IMR-90 (cell line): ENCODE results near the gene C20orf173. TPM values are rescaled to one million over a fixed set of nuclear protein-coding genes. Genes with fewer than 3 reads are reported as not detected.

Experiments used
- ATAC-seq: fragments of 200-7000 bp; cut with Tn5 transposase; 2 replicates; pipeline ENCODE4 v1.9.1; 2020; ENCODE audit warnings: low read depth, mild to moderate bottlenecking, moderate library complexity
- BruUV-seq: library from RNA; stranded (reverse); fragments of 400-500 nt; replicated peaks from 2 replicates; lab custom pipeline; 2021; lab: Mats Ljungman, UMichigan
- CTCF ChIA-PET: fragments of 300-600 bp; formaldehyde crosslinking; extraction: SDS; loops from one replicate; lab custom pipeline; 2021; ENCODE audit warnings: antibody characterized with exemption; lab: Yijun Ruan, JAX
- POLR2A ChIA-PET: fragments of 300-600 bp; sonication (Branson Sonifier 250); formaldehyde crosslinking; loops from one replicate; lab custom pipeline; 2022; ENCODE audit warnings: antibody characterized with exemption; ENCODE audit not compliant: unreplicated experiment; lab: Charles Lee
- DNase-seq: peaks from one replicate; pipeline ENCODE4 v3.0.0; 2013
- H2AFZ ChIP-seq: replicated peaks from 2 replicates; pipeline ENCODE3; 2013; ENCODE audit warnings: low read length, mild to moderate bottlenecking; ENCODE audit not compliant: poor library complexity
- H2AK5ac ChIP-seq: 2 replicates; pipeline ENCODE4 v1.6.1; 2013; ENCODE audit warnings: low read depth, low read length, inconsistent platforms
- H2AK9ac ChIP-seq: replicated peaks from 2 replicates; pipeline ENCODE3; 2013; ENCODE audit warnings: mild to moderate bottlenecking, low read depth, low read length, moderate library complexity; ENCODE audit not compliant: poor library complexity
- H2BK120ac ChIP-seq: 2 replicates; pipeline ENCODE4 v1.6.1; 2013; ENCODE audit warnings: low read depth, low read length, inconsistent platforms
- H2BK15ac ChIP-seq: 3 replicates; pipeline ENCODE4 v1.6.1; 2013; ENCODE audit warnings: low read depth, low read length, inconsistent platforms
- H2BK20ac ChIP-seq: 2 replicates; pipeline ENCODE4 v1.6.1; 2013; ENCODE audit warnings: low read depth, mild to moderate bottlenecking, inconsistent platforms, low read length, moderate library complexity
- H2BK5ac ChIP-seq: 2 replicates; pipeline ENCODE4 v1.6.1; 2013; ENCODE audit warnings: mild to moderate bottlenecking, low read depth, low read length, inconsistent platforms; ENCODE audit not compliant: poor library complexity, severe bottlenecking
- H3K14ac ChIP-seq: replicated peaks from 2 replicates; pipeline ENCODE4 v1.6.1; 2013; ENCODE audit warnings: low read depth, low read length, inconsistent platforms
- H3K18ac ChIP-seq: 2 replicates; pipeline ENCODE4 v1.6.1; 2013; ENCODE audit warnings: low read depth, low read length, control low read depth
- H3K23ac ChIP-seq: 2 replicates; pipeline ENCODE4 v1.6.1; 2013; ENCODE audit warnings: low read depth, low read length, inconsistent platforms
- H3K27ac ChIP-seq: 2 replicates; pipeline ENCODE4 v1.5.1; 2013; ENCODE audit warnings: mild to moderate bottlenecking, control low read depth, low read length; ENCODE audit not compliant: insufficient read depth
- H3K27me3 ChIP-seq: 2 replicates; pipeline ENCODE4 v1.6.1; 2013; ENCODE audit warnings: low read length; ENCODE audit not compliant: control insufficient read depth, insufficient read depth
- H3K36me3 ChIP-seq: 2 replicates; pipeline ENCODE4 v1.6.1; 2013; ENCODE audit warnings: low read length, mixed read lengths; ENCODE audit not compliant: control insufficient read depth, insufficient read depth
- H3K4ac ChIP-seq: 2 replicates; pipeline ENCODE4 v1.6.1; 2013; ENCODE audit warnings: low read depth, low read length, inconsistent platforms
- H3K4me1 ChIP-seq: 2 replicates; pipeline ENCODE4 v1.6.1; 2013; ENCODE audit warnings: low read length, mixed read lengths; ENCODE audit not compliant: control insufficient read depth, insufficient read depth
- H3K4me2 ChIP-seq: 2 replicates; pipeline ENCODE4 v1.6.1; 2013; ENCODE audit warnings: low read depth, mild to moderate bottlenecking, control low read depth, low read length, moderate library complexity
- H3K4me3 ChIP-seq: 2 replicates; pipeline ENCODE4 v1.5.1; 2013; ENCODE audit warnings: low read depth, mild to moderate bottlenecking, control low read depth, low read length, moderate library complexity; ENCODE audit not compliant: insufficient read depth
- H3K56ac ChIP-seq: 2 replicates; pipeline ENCODE4 v1.6.1; 2013; ENCODE audit warnings: low read length, inconsistent platforms; ENCODE audit not compliant: insufficient read depth; ENCODE audit errors: extremely low read depth
- H3K79me1 ChIP-seq, 2 experiments: 2 replicates each; pipeline ENCODE4 v1.6.1; 2013; ENCODE audit warnings: low read length in 2 of 2, inconsistent platforms in 1 of 2, low read depth in 1 of 2
- H3K9ac ChIP-seq: 2 replicates; pipeline ENCODE4 v1.6.1; 2013; ENCODE audit warnings: low read depth, low read length, control low read depth
- H3K9me1 ChIP-seq: 2 replicates; pipeline ENCODE4 v1.6.1; 2013; ENCODE audit warnings: low read length, inconsistent platforms; ENCODE audit not compliant: insufficient read depth
- H3K9me3 ChIP-seq: 2 replicates; pipeline ENCODE4 v1.6.1; 2013; ENCODE audit warnings: low read length; ENCODE audit not compliant: control insufficient read depth, insufficient read depth
- H4K20me1 ChIP-seq: 2 replicates; pipeline ENCODE4 v1.6.1; 2013; ENCODE audit warnings: low read length, inconsistent platforms; ENCODE audit not compliant: insufficient read depth
- H4K5ac ChIP-seq: 2 replicates; pipeline ENCODE4 v1.6.1; 2013; ENCODE audit warnings: mild to moderate bottlenecking, low read depth, low read length, control low read depth
- H4K8ac ChIP-seq, 2 experiments: 2 replicates each; pipeline ENCODE4 v1.6.1; 2013; ENCODE audit warnings: low read depth in 2 of 2, low read length in 2 of 2, control low read depth in 1 of 2, inconsistent platforms in 1 of 2
- H4K91ac ChIP-seq: 2 replicates; pipeline ENCODE4 v1.6.1; 2013; ENCODE audit warnings: low read depth, low read length, inconsistent platforms; ENCODE audit not compliant: insufficient read depth
- BHLHE40 ChIP-seq: fragments of 150-350 bp; IDR thresholded peaks from 2 replicates; pipeline ENCODE4 v1.6.1; 2016; ENCODE audit warnings: mild to moderate bottlenecking, low read depth, low read length
- CEBPB ChIP-seq: IDR thresholded peaks from 2 replicates; pipeline ENCODE4 v1.6.1; 2012; ENCODE audit warnings: low read depth, low read length, improper control_type of control experiment
- CHD1 ChIP-seq: IDR thresholded peaks from 2 replicates; pipeline ENCODE4 v1.6.1; 2012; ENCODE audit warnings: low read depth, low read length, improper control_type of control experiment
- FOS ChIP-seq: fragments of 150-350 bp; IDR thresholded peaks from 2 replicates; pipeline ENCODE4 v1.6.1; 2016; ENCODE audit warnings: low read depth, low read length
- MAFK ChIP-seq: IDR thresholded peaks from 2 replicates; pipeline ENCODE4 v1.6.1; 2012; ENCODE audit warnings: low read depth, low read length, improper control_type of control experiment
- MAZ ChIP-seq: IDR thresholded peaks from 2 replicates; pipeline ENCODE4 v1.6.1; 2012; ENCODE audit warnings: low read depth, mild to moderate bottlenecking, low read length, improper control_type of control experiment, moderate library complexity, borderline replicate concordance
- MXI1 ChIP-seq: IDR thresholded peaks from 2 replicates; pipeline ENCODE4 v1.6.1; 2012; ENCODE audit warnings: low read depth, mild to moderate bottlenecking, low read length, moderate library complexity, borderline replicate concordance
- NFE2L2 ChIP-seq: fragments of 150-350 bp; IDR thresholded peaks from 2 replicates; pipeline ENCODE4 v1.6.1; 2016; ENCODE audit warnings: low read depth, mild to moderate bottlenecking, low read length
- POLR2A ChIP-seq: IDR thresholded peaks from 2 replicates; pipeline ENCODE4 v1.6.1; 2012; ENCODE audit warnings: mild to moderate bottlenecking, low read depth, low read length
- RAD21 ChIP-seq: IDR thresholded peaks from 2 replicates; pipeline ENCODE4 v1.6.1; 2012; ENCODE audit warnings: low read length, improper control_type of control experiment
- RCOR1 ChIP-seq: IDR thresholded peaks from 2 replicates; pipeline ENCODE4 v1.6.1; 2012; ENCODE audit warnings: mild to moderate bottlenecking, low read length, improper control_type of control experiment; ENCODE audit not compliant: insufficient replicate concordance
- RFX5 ChIP-seq: IDR thresholded peaks from 2 replicates; pipeline ENCODE4 v1.8.0; 2012; ENCODE audit warnings: low read depth, mild to moderate bottlenecking, low read length, moderate library complexity
- SMC3 ChIP-seq: fragments of 150-350 bp; IDR thresholded peaks from 2 replicates; pipeline ENCODE4 v1.6.1; 2016; ENCODE audit warnings: low read depth, mild to moderate bottlenecking, antibody characterized with exemption, low read length, moderate library complexity
- WGBS, 2 experiments: methylation state at CpG; one replicate each; pipeline versions ENCODE4 v1.1.5 to v1.1.7; 2013; ENCODE audit warnings: missing lambda C conversion rate in 2 of 2; ENCODE audit not compliant: insufficient read length in 1 of 2; ENCODE audit errors: extremely low coverage in 2 of 2; 5-methylcytosine and 5-hydroxymethylcytosine counted together
- dilution Hi-C: fragments of 300-500 bp; cut with HindIII; formaldehyde crosslinking; loops from one replicate; pipeline ENCODE4 v1.14.3; 2018; ENCODE audit warnings: low sequenced_read_pairs; ENCODE audit not compliant: unreplicated experiment
- in situ Hi-C: fragments of 300-500 bp; cut with MboI; formaldehyde crosslinking; loops from 3 replicates; pipeline ENCODE4 v1.14.3; 2019; ENCODE audit warnings: low sequenced_read_pairs, inconsistent platforms, mixed read lengths
- intact Hi-C: fragments of 100-400 bp; cut with micrococcal nuclease; formaldehyde crosslinking; loops from 2 replicates; pipeline ENCODE4 v1.10.0; 2022
- polyA plus RNA-seq, 3 experiments: library from polyadenylated mRNA; depleted of rRNA; stranded (reverse); fragments of >200 nt; gene quantifications; 2 replicates each; pipeline ENCODE4 v1.2.3, GENCODE V29; 2012; ENCODE audit warnings: low replicate concordance in 1 of 3
- total RNA-seq: library from RNA; depleted of rRNA; stranded (reverse); fragments of >200 nt; gene quantifications from 2 replicates; pipeline ENCODE4 v1.2.3, GENCODE V29; 2012
- TF ChIP-seq, protein P1 (sequence below): fragments of 150-350 bp; IDR thresholded peaks from 2 replicates; pipeline ENCODE4 v1.6.1; 2016; ENCODE audit warnings: low read depth, mild to moderate bottlenecking, low read length, moderate library complexity, borderline replicate concordance
- TF ChIP-seq, protein P2 (sequence below): fragments of 150-350 bp; IDR thresholded peaks from 2 replicates; pipeline ENCODE4 v1.6.1; 2017; ENCODE audit warnings: mild to moderate bottlenecking, antibody characterized with exemption, low read length, low read depth
- TF ChIP-seq, protein P3 (sequence below): conservative IDR thresholded peaks from 2 replicates; pipeline ENCODE4 v1.5.1; 2012; ENCODE audit warnings: mild to moderate bottlenecking, low read depth, low read length, improper control_type of control experiment

The C20orf173 gene
- total and polyA plus RNA-seq, 2 of the 4 experiments (the other 2 are of a cell fraction), result not detected

DNA sequence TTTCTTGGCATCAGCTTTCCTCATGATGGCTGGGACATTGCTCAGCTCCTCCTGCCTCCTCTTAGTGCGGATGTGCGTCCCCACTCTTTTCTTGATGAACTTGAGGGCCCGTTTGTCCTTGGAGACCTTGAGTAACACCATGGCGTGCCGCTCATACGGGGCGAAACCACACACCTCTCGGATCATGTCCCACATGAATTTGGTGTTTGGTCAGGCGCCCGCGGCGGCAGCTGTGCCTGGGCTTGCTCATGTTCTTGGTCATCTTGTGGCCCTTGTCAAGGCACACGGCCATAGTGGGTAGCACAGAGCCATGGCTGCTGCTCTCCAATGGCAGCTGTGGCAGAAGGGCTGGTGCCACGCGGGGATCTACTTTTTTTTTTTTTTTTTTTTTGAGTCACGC, 15.0 kb upstream of the C20orf173 start:
- intact Hi-C loops (no loop called here), dilution Hi-C loops (no loop called here), in situ Hi-C loops (no loop called here)
- Histone ChIP-seq H4K5ac (no peak overlapping the region), H3K18ac (no peak overlapping the region), H2AK5ac (no peak overlapping the region), H4K91ac (no peak overlapping the region), H3K4me1 (peaks cover 5% of the 10 kb centered on the region), H2BK15ac (no peak overlapping the region), H3K9ac (no peak overlapping the region), H3K27me3 (no peaks in the 10 kb centered on the region), H3K9me3 (no peaks in the 10 kb centered on the region), H3K4me3 (no peak overlapping the region), H3K36me3 (peaks cover 26% of the 10 kb centered on the region), H3K4me2 (no peak overlapping the region), H2BK120ac (no peak overlapping the region), H4K20me1 (no peaks in the 10 kb centered on the region), H3K56ac (no peak overlapping the region), H2AFZ (no peak overlapping the region), H2AK9ac (no peak overlapping the region), H3K14ac (no peak overlapping the region), H3K9me1 (peaks cover 13% of the 10 kb centered on the region), H3K23ac (no peak overlapping the region), H2BK20ac (no peak overlapping the region), H3K79me1 (peaks cover 12 to 35% of the 10 kb centered on the region in 2 experiments), H2BK5ac (no peak overlapping the region), H3K4ac (no peak overlapping the region), H4K8ac (no peak overlapping the region), H3K27ac (no peak overlapping the region)
- no TSS peak for BruUV-seq
- CTCF ChIA-PET, result interaction anchor here (0.6 kb wide), 1 partner anchor 9 kb away, joined by 4 read pairs; no protein-coding TSS in a partner anchor
- POLR2A ChIA-PET, result no interaction called here
- ATAC-seq (no peak), DNase-seq (no peak)
- 91% methylated on average over 7 of the region's 16 CpGs; no CpG with 5 or more reads in 1 of the 2 experiments for WGBS, 2 experiments
- TF ChIP-seq CEBPB, result no peak
- no peak for TF ChIP-seq MAFK
- no peak for TF ChIP-seq NFE2L2
- TF ChIP-seq, protein P1, sequence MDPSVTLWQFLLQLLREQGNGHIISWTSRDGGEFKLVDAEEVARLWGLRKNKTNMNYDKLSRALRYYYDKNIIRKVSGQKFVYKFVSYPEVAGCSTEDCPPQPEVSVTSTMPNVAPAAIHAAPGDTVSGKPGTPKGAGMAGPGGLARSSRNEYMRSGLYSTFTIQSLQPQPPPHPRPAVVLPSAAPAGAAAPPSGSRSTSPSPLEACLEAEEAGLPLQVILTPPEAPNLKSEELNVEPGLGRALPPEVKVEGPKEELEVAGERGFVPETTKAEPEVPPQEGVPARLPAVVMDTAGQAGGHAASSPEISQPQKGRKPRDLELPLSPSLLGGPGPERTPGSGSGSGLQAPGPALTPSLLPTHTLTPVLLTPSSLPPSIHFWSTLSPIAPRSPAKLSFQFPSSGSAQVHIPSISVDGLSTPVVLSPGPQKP, result no peak
- no peak for TF ChIP-seq MAZ
- no peak for TF ChIP-seq BHLHE40
- TF ChIP-seq RCOR1, result no peak
- TF ChIP-seq POLR2A, result no peak
- TF ChIP-seq, protein P2, sequence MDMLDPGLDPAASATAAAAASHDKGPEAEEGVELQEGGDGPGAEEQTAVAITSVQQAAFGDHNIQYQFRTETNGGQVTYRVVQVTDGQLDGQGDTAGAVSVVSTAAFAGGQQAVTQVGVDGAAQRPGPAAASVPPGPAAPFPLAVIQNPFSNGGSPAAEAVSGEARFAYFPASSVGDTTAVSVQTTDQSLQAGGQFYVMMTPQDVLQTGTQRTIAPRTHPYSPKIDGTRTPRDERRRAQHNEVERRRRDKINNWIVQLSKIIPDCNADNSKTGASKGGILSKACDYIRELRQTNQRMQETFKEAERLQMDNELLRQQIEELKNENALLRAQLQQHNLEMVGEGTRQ, result no peak
- no peak for TF ChIP-seq RAD21
- TF ChIP-seq, protein P3, sequence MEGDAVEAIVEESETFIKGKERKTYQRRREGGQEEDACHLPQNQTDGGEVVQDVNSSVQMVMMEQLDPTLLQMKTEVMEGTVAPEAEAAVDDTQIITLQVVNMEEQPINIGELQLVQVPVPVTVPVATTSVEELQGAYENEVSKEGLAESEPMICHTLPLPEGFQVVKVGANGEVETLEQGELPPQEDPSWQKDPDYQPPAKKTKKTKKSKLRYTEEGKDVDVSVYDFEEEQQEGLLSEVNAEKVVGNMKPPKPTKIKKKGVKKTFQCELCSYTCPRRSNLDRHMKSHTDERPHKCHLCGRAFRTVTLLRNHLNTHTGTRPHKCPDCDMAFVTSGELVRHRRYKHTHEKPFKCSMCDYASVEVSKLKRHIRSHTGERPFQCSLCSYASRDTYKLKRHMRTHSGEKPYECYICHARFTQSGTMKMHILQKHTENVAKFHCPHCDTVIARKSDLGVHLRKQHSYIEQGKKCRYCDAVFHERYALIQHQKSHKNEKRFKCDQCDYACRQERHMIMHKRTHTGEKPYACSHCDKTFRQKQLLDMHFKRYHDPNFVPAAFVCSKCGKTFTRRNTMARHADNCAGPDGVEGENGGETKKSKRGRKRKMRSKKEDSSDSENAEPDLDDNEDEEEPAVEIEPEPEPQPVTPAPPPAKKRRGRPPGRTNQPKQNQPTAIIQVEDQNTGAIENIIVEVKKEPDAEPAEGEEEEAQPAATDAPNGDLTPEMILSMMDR, result no peak
- no peak for TF ChIP-seq RFX5
- TF ChIP-seq SMC3, result no peak
- TF ChIP-seq FOS, result no peak
- no peak for TF ChIP-seq CHD1
- no peak for TF ChIP-seq MXI1
